ENCODE measurements around the gene NXN.
"Not testable (repeated sequence)": the region's sequence is repeated elsewhere in the genome, so short reads cannot be mapped to it uniquely, and the experiment has no call there.

The NXN gene

DNA sequence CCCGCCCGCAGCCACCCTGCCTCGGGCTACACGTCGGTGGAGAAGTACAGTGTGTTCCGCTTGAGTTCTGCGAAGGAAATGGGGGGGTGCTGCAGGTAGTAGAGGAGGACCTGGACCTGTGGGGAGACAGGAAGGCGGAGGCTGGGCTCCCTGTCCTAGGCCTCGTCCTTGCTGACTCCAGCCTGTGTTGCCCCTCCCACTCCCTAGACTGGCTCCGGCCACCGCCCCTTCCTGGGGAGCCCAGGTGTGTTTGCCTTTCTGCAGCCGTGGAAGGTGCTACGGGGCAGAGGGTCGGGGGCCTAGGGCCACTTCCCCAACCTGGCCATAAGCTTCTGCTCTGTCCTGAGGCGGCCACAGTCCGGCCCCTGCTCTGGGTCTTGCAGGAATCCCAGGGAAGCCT lies 26.5 kb upstream of the NXN start:
- DNase-seq (ENCODE audit: low read depth) = no peak

DNA sequence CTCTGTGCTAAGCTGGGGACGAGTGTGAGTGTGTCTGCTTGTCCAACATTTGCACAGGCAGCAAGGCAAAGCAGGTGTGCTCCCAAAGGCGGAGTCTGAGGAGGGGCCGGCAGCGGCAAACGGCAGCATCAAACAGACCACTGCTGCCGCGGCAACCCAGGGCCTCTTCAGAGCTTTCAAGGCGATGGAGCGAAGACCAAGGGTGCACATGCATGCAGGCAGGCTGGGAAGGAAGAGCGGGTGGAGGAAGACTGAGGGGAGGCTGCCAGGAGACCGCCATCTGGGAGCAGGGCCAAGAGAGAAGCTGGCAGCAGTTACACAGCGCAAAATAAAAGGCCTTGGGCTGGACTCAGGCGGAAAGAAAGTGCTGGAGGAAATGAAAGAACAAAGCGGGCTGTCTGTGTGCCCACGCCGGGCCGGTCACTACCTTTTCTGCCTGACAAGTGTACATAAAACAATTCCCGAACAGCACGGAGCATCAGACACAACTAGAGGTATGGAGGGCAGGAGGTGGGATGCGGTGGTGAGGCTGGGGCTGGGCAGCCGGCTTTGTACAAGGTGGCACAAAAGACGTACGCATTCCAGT lies 25.9 kb upstream of the NXN start:
- no peak for DNase-seq (ENCODE audit: low read depth)

DNA sequence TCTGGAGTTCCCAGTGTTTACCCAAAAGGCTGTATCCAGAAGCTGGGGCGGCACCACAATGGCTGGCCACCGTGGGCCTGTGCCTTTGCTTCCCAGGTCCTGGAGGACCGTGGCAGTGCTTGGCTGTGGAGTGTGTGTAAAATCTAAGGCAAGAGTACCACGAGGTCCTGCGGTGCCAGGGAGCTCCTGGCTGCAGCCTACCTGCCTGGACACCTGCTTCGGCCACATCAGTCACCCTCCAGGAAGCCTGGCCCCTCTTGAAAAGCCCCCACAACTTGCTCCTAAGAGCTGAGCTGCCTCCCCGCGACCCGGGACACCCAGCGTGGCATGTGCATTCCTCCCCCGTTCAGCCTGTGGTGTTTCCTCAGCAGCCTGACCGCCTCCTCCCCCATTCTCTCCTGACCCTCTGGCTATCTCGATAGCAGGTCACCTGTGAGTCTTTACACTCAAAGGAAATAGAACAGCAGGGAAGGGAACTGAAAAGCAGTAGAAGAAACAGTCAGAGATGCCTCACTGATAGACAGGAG lies 25.3 kb upstream of the NXN start:
- no peak for DNase-seq (ENCODE audit: low read depth)

DNA sequence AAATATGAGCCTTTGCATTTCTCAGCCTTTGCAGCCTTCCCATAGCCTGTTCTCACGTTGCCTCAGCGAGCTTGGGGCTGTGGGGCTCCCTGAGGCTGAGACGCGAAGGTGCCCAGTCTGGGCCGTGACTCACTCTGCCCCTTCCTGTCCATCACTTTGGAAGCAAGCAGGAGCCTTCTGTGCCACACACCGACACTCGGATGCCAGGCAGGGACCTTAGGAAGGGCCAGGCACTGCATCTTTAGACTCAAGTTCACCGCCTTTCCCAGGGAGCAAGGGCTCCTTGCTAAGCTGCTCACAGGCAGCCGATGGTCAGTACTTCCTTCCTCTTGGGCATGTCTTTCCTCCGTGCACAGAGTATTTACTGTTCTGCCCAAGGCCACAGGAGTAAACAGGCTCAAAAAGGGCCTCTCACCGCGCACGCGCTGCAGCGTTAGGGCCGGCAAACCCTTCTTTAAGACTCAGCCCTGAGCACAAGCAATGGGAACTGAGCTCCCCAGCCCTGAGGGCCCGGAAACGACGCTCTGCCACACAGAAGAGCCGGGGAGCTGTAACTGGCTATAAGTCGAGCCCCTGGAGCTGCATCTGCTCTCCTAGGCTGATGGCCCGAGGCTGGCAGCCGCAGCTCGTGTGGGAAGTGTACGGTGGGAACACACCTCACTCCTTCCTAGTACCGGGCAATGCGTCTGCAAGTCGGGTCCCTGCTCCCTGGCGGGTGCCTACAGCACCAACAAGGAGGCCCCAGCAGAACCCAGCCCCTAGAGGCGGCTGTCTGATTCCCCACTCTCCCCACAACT lies 24.6 kb upstream of the NXN start:
- no peak for DNase-seq (ENCODE audit: low read depth)

DNA sequence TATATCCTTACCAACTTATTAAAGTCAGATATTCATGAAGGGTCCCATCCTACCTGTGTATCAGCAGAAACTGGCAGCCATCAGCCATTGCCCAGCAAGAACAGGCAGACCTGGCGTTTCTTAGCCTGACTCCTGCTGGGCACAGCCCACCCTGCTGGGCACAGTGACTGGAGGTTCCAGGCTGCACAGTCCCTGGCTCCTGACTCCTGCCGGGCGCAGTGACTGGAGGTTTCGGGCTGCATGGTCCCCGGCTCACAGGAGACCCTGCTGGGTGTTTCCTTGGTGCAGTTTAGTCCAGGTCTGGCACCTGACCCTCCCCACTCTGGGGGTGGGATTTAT lies 24.0 kb upstream of the NXN start:
- DNase-seq (ENCODE audit: low read depth) = no peak

DNA sequence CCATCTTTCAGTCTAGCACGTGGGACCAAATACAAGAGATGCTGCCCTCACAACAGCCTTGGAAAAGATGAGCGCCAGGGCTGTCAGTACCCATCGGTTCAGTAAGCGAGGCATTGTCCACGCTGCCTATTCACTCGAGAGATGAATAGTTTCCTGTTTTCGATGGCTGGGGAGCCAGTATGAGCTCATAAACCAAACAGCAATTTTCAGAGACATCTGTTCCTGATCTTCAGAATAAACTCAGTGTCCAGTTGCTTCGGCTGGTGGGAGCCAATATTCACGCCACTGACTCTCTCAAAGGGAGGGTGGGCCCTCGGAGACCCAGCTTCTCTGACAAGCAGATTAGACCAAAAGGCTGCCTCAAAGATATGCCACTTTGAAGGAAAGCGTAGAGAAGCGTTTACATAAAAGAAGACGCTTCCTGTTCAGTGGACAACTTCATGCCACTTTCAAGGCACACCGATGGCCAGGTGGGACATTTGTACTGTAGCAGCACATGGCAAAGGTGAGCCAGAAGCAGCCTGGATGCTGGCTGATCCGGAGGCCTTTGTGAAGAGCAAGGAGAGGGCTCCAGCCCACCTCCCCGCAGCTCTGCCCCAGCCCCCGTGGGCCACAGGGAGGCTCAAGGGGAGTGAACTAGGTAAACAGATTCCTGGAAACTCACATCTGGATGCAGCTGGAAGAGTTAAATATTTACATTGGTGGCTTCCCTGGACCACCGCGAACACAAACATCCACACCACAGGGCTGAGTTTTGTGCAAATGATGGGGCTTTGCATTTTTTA lies 23.4 kb upstream of the NXN start:
- peak; percentile 15 for DNase-seq (ENCODE audit: low read depth)

DNA sequence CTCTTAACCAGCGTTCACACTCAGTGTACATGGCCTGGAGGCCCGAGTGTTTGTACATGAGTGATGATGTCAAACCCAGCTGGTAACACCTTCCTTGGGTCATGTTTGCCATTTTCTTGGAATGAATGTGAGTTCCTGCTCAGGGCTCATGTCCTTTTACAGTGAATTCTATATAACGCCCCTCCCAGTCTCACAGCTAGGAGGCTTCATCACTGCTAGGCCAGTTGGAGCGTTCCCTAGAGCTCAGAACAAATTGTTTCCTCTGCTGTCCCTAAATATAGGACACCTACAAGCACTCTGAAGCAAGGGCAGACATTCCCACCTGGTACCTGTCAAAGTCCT lies 22.8 kb upstream of the NXN start:
- peak; percentile 23 for DNase-seq (ENCODE audit: low read depth)

DNA sequence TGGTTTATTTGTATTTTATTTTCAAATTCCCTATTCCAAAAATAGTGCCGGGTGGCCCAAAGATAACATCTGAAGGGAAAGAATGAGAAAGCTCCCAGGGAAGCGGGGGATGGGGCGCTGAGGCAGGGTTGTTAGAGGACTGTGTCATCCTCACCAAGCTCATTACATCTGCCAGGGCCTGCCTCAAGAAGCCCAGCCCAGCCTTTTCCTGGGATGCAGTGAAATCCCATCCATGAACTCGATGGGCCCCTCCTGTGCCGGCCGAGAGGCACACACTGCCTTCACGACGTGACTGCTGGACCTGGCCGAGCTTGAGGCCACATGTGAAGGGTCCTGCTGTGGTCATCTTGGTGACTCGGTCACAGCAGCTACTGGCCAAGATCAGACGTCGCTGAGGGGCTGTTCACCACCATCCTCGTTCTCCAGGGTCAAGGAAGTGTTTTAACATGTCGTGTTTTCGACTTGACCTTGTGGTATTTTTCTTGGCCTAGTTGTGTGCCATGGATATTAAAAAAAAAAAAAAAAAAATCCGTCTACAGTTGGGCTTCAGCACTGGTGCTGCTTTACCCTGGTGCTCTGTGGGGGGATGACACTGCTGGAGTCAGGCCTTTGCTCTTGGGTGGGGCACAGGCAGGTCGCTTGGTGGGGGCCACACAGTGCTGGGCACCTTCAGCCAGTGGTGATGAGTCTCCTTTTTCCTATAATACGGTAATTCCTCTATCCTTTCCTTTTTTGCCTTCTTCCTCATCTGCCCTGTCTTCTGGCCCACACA lies 22.2 kb upstream of the NXN start:
- peak; percentile 69 for DNase-seq (ENCODE audit: low read depth)

DNA sequence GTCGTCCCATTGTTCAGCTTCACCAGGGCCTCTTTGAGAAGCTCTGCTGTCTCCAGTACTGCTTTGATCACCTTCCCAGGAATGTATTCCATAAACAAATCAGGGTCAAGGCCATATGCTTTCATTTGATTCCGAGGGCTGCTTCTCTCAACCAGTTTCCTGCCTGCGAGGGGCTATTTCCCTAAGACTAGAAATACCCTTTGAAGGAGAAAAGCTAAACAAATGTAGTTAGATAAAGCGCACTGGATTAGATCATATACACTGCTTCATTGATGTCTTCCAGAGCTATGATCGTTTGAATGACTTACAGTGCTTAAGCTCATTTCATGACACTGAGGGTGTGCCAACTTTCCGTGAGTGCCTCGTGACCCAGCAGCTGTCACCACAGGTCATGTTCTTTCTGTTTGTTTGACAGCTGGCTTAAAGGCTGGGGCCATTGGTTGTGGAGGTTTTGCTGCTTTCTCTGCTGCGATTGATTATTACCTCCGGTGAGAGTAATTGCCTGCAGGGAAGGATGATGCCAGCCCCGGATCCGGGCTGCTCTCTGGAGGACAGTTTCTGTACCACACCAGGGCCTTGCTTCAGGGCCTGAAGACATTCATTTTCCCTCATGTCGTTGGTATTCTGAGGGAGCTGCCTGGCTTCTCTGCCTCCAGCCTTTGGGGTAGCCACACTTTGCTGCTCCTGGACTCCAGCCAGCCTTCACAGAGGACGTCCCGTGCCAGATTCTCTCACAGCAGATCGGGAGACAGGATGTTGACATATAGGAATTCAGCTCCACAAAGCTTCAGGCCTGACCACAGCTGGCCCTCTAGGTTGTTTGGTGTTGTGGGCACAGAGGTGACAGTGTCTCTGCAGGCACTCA lies 21.3 kb upstream of the NXN start:
- peak; percentile 75 for DNase-seq (ENCODE audit: low read depth)

DNA sequence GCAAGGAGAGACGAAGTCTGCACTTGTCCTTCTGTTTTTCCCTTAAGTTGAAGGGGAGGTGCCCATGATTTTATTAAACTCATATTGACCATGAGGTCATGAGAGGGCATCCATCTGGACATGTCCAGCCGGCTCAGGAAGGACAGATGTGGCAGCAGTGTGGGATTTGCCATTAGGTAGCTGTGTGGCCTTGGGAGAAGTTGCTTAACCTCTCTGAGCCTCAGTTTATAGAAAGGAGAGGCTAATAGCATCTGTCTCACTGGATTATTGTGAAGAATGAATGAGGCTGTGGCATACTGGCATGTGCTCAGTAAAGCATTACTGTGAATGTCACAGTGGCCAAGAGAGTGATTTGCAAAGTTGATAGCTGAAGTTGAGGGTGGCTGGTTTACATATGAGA lies 18.5 kb upstream of the NXN start:
- DNase-seq (ENCODE audit: low read depth) = no peak

DNA sequence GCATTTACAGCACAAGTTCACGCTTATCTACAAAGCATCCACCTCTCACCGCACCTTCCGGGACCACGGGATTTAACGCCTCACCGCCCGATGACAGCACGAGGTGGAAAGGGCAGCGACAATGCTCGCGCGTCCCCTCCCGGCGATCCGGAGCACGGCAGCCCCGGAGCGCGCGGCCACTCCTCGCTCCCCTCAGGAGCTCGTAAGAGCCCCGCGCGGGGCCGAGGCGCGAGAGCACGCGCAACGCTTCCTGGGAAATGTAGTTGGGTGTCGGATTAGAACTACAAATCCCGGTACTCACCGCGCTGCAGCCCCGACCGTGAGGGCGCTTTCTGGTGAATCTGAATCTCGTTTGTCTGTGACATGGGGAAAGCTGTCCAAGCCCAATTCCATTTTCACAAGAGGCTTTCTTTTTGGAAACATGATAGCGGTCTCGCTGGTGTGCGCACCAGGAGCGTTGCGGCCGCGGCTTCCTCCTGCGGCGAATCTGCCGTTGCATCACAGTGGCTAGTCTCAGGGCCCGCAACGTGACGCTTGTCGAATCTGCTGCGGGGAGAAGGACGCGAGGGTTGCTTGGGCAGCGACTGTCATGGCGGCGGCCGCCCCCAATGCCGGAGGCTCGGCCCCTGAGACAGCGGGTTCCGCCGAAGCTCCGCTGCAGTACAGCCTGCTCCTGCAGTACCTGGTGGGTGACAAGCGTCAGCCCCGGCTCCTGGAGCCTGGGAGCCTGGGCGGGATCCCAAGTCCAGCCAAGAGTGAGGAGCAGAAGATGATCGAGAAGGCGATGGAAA lies 17.2 kb upstream of the NXN start, which contains the start of gene TIMM22:
TIMM22 (plus strand) TSS at position 576 of the 791 bp plus-strand sequence; CDS start at position 590, 14 bp downstream.
- DNase-seq (ENCODE audit: low read depth) = peak; percentile 99

DNA sequence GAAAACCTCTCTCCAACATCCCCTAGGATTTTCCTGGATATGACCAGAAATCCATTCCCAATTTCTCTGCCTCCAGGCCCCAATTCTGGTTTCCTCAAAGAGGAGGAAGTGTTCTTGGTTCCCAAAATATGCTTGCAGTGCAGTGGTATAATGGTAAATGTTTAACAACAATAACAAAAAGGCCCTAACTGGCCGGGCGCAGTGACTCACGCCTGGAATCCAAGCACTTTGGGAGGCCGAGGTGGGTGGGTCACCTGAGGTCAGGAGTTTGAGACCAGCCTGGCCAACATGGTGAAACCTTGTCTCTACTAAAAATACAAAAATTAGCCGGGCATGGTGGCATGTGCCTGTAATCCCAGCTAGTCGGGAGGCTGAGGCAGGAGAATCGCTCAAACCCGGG lies 15.7 kb upstream of the NXN start:
- DNase-seq (ENCODE audit: low read depth) = not testable (repeated sequence)

DNA sequence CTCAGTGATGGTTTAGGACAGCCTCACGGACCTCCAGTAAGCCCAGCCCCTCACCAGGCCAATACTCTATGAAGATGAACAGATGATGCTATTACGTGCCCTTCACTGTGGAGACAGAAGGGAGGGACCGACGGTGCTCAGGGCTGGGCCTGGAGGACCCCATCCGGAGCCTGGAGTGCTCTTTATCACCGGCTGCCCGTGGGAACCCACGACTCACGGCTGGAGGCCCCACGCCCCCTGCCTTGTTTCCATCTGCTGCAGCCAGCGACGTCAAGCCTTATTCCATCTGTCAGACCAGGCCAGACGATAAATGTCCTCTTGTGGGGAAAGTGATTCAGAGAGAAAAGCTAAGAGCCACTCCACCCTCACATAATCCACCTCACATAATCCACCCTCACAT lies 13.4 kb upstream of the NXN start:
- DNase-seq (ENCODE audit: low read depth) = no peak

DNA sequence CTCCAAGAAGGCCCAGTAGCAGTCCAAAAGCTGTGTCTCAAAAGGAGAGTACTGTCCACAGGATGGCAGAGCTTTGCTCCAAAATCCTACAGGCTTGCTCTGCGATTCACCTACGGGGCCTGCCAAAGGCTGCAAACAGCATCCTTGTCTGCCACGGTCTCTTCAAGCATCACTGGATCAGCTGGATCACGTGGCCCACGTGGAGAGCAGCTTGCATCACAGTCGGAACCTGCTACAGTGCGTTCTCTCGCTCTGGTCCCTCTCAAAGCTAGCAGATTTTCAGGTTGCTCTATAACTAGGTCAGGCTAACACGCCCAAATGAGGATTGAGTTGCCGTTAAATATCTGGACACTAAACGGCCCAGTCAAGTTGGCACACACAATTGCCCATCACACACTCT lies 9.0 kb upstream of the NXN start:
- DNase-seq (ENCODE audit: low read depth) = no peak

DNA sequence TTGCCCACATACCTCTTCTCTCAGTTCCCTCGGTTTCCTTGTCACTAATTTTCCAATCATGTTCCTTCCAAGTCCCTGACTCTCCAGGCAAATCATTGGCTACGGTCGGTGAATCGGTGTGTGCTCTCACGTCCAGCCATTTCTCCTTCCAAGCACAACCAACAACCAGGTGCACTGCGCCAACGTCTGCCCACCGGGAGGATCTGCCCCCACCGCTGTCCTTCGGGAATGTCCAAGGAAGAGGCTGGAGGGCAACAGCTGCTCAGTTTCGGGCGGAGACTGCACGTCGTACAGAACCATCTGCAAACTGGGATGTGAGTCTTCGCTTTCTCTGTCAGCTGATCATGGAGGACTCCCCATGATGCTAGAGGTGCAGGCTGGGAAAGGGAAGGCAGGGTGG lies 8.4 kb upstream of the NXN start:
- DNase-seq (ENCODE audit: low read depth) = no peak

DNA sequence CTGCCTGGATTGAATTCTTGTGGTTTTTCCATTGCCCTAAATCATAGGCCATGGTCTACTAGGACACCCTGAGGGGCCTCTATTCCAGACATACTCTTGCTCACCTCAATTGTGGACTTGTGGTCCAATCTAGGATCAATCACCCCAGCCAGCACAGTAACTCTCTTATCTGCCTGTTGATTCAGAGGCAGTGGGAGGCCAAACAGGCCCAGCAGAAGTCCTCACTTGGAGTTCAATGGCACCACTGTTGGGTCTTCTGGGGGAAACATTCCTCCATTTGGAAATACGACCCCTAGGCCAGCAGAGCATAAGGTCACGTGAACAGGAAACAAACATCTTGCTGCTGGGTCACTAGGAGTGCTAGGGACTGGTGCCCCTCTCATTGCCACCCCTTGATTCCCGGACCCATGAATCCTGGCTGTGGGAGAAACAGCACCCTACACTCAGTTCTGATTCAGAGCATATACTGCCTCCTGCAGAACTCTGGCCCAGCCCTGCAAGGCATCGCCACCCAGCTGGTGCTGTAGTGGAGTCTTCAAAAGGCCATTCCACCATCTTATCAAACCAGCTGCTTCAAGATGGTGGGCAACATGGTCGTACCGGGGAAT lies 6.8 kb upstream of the NXN start:
- no peak for DNase-seq (ENCODE audit: low read depth)

DNA sequence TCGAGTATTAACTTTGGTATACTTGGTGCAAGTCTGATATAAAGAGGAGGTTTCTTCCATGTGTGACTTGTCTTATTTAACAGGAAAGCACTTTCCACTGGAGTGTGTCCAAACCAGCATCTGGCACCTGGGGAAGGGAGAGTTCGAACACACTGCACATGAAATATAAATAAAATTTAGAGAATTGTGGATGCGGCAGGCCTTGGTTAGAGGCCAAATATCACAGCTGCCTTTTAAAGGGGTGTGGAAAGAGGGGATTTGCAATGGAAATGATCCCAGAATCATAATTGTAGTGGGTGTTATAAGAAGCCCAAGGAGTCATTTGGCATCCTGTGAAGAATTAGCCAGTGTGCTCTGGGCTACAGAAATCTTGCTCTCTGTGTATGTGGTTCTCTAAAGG lies 4.3 kb upstream of the NXN start:
- DNase-seq (ENCODE audit: low read depth) = no peak

DNA sequence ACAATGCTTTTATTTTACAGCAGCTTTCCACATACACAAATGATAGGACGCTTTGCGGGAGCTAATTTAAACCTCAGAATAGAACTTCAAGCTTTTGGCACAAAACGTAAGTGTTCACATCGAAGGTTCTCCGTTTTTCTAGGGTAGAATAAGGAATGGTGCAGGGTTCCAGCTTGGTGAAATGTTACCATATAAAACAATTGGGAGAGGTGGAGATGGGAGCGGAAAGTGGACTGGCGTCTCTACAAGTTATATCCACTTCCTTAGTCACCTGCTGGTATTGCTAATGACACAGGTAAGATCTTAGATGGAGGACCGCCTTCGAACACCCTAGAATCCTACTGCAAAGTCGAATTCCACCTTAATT lies 1.7 kb upstream of the NXN start:
- DNase-seq (ENCODE audit: low read depth) = no peak

DNA sequence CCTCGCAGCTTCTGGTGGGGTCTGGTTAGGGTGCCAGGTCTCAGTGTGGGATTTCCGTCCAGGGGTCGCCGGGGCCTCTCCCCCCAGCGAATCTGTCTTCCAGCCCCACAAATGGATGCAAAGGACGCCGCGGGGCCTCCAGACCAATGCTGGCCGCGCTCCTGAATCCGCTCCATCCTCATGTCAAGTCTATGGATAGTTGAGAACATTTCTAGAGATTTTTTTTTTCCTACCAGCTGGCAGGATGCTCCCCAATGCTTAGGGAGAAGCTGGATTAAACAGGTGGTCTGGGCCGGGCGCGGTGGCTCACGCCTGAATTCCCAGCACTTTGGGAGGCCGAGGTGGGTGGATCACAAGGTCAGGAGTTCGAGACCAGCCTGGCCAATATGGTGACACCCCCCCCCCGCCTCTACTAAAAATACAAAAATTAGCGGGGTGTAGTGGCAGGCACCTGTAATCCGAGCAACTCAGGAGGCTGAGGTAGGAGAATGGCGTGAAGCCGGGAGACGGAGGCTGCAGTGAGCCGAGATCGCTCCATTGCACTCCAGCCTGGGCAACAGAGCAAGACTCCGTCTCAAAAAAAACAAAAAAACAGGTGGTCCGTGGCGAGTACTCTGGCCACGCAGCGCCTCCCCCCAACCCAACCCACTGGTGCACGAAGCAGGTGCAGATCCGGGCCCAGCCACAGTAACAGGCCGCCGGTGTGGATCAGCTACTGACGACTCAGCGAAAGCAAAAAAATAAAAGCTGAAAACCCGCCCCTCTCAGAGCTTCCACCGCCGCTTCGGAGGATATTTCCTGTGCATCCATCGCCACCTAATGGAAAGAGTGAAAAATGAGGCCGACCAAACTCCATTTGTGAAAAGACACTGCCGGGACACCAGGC lies 1.1 kb upstream of the NXN start:
- peak; percentile 94 for DNase-seq (ENCODE audit: low read depth)

Measured in ELR (cell line).